ENCODE data around the gene SKA1. TPM values are rescaled to one million over a fixed set of nuclear protein-coding genes. Genes with fewer than 3 reads are reported as not detected.
"Not testable (repeated sequence)": the region's sequence is repeated elsewhere in the genome, so short reads cannot be mapped to it uniquely, and the experiment has no call there.

Gene SKA1
- polyA plus RNA-seq, 1 donor from 2014 or later: 0.97 TPM

- not testable (repeated sequence) for H3K27me3 ChIP-seq (ENCODE audit: insufficient read depth, low read depth, low read length); H3F3A ChIP-seq (ENCODE audit: insufficient read depth, low read length, poor library complexity, severe bottlenecking); H3K9me3 ChIP-seq (ENCODE audit: low read length); H2AFZ ChIP-seq (ENCODE audit: low read depth, low read length); H3K4me3 ChIP-seq (ENCODE audit: low read length); H3K9me2 ChIP-seq (ENCODE audit: insufficient read depth, low read length); H3K79me2 ChIP-seq (replicated peaks; ENCODE audit: insufficient read depth, low read length); H4K20me1 ChIP-seq (ENCODE audit: insufficient read depth); H3K9ac ChIP-seq (ENCODE audit: low read length); H3K36me3 ChIP-seq (ENCODE audit: insufficient read depth, low read length); H3K4me2 ChIP-seq (ENCODE audit: low read length); H3K27ac ChIP-seq (ENCODE audit: low read length)
These were observed 30.1 kb downstream of the SKA1 start for GRCh38 chr18:50404752-50405581.

GRCh38 chr18:50405582-50406271, 30.9 kb downstream of the SKA1 start:
- Histone ChIP-seq H3K79me2 (replicated peaks; ENCODE audit: insufficient read depth, low read length) (no peaks in the 10 kb centered on the region), H3K9me2 (ENCODE audit: insufficient read depth, low read length) (no peaks in the 10 kb centered on the region), H4K20me1 (ENCODE audit: insufficient read depth) (no peaks in the 10 kb centered on the region), H3K9me3 (ENCODE audit: low read length) (no peaks in the 10 kb centered on the region), H3K4me2 (ENCODE audit: low read length) (no peak overlapping the region), H3K9ac (ENCODE audit: low read length) (no peak overlapping the region), H3K36me3 (ENCODE audit: insufficient read depth, low read length) (no peaks in the 10 kb centered on the region), H3F3A (ENCODE audit: insufficient read depth, low read length, poor library complexity, severe bottlenecking) (no peaks in the 10 kb centered on the region), H3K4me3 (ENCODE audit: low read length) (peak overlapping the region; percentile 22), H3K27me3 (ENCODE audit: insufficient read depth, low read depth, low read length) (no peaks in the 10 kb centered on the region), H2AFZ (ENCODE audit: low read depth, low read length) (no peak overlapping the region), H3K27ac (ENCODE audit: low read length) (no peak overlapping the region)
- TF ChIP-seq EP300 (conservative IDR thresholded peaks at IDR 0.05; ENCODE audit: poor library complexity, severe bottlenecking) (no peak), REST (IDR thresholded peaks at IDR 0.05; ENCODE audit: borderline replicate concordance) (no peak), TAF1 (IDR thresholded peaks at IDR 0.05; ENCODE audit: low read depth) (no peak), MXI1 (conservative IDR thresholded peaks at IDR 0.05; ENCODE audit: poor library complexity, severe bottlenecking) (no peak), SMC3 (conservative IDR thresholded peaks at IDR 0.05; ENCODE audit: poor library complexity) (no peak), POLR2AphosphoS5 (IDR thresholded peaks at IDR 0.05) (no peak), EZH2 (IDR thresholded peaks at IDR 0.05; ENCODE audit: borderline replicate concordance, insufficient read depth, low read length, poor library complexity, severe bottlenecking) (no peak), CTCF (IDR thresholded peaks at IDR 0.05; ENCODE audit: poor library complexity, severe bottlenecking) (no peak)

All from neural cell (in vitro differentiated cells).